ENCODE results near the gene WWOX.
"Not testable (repeated sequence)": the region's sequence is repeated elsewhere in the genome, so short reads cannot be mapped to it uniquely, and the experiment has no call there.

The WWOX gene

DNA sequence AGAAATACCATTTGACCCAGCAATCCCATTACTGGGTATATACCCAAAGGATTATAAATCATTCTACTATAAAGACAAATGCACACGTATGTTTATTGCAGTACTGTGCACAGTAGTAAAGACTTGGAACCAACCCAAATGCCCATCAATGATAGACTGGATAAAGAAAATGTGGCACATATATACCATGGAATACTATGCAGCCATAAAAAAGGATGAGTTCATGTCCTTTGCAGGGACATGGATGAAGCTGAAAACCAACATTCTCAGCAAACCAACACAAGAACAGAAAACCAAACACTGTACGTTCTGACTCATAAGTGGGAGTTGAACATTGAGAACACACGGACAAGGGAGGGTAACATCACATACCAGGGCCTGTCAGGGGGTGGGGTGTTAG, 1126.5 kb downstream of the WWOX start:
- not testable (repeated sequence) for H3K4me3 ChIP-seq (ENCODE audit: low read length); H3K36me3 ChIP-seq (ENCODE audit: control insufficient read depth, insufficient read depth, low read length); H3K9ac ChIP-seq (ENCODE audit: low read length); H3K27me3 ChIP-seq (ENCODE audit: control insufficient read depth, insufficient read depth, low read length); H3K4me1 ChIP-seq (ENCODE audit: control insufficient read depth, insufficient read depth, low read length); H3K9me3 ChIP-seq (ENCODE audit: control insufficient read depth, low read length)

DNA sequence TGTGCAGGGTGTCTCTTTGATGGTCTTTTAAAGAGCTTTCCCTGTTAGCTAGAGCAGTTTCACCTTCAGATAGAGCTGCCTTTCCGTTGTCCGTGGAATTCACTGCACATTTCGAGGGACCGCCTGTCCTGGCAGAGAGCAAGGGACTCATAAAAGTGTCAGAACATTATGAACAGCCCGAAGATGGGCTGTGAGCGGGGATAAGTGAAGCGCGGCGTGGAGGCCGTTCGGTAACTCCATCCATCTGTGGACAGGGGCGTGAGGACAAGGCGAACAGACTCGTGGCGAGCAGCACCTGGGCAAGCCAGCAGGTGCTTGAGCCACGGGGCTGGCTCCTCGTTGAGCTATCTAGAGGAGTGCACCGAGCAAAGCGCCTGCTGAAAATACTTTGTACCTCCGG, 1129.9 kb downstream of the WWOX start:
- H3K4me3 ChIP-seq (ENCODE audit: low read length), result no peak overlapping the region

DNA sequence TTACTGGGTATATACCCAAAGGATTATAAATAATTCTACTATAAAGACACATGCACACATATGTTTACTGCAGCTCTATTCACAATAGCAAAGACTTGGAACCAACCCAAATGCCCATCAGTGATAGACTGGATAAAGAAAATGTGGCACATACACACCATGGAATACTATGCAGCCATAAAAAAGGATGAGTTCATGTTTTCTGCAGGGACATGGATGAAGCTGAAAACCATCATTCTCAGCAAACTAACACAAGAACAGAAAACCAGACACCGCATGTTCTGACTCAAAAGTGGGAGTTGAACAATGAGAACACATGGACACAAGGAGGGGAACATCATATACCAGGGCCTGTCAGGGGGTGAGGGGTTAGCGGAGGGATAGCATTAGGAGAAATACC, 1146.2 kb downstream of the WWOX start:
- H3K27me3 ChIP-seq (ENCODE audit: control insufficient read depth, insufficient read depth, low read length); H3K9me3 ChIP-seq (ENCODE audit: control insufficient read depth, low read length); H3K36me3 ChIP-seq (ENCODE audit: control insufficient read depth, insufficient read depth, low read length); H3K9ac ChIP-seq (ENCODE audit: low read length); H3K4me1 ChIP-seq (ENCODE audit: control insufficient read depth, insufficient read depth, low read length); H3K4me3 ChIP-seq (ENCODE audit: low read length): not testable (repeated sequence)

More for the DNA sequence above, 1129.9 kb downstream of the WWOX start:
- H3K27me3 ChIP-seq (ENCODE audit: control insufficient read depth, insufficient read depth, low read length), result no peaks in the 10 kb centered on the region
- H3K9me3 ChIP-seq (ENCODE audit: control insufficient read depth, low read length), result no peaks in the 10 kb centered on the region
- H3K36me3 ChIP-seq (ENCODE audit: control insufficient read depth, insufficient read depth, low read length), result no peaks in the 10 kb centered on the region
- H3K9ac ChIP-seq (ENCODE audit: low read length), result no peak overlapping the region
- H3K4me1 ChIP-seq (ENCODE audit: control insufficient read depth, insufficient read depth, low read length), result no peaks in the 10 kb centered on the region

- H3K4me1 ChIP-seq (ENCODE audit: control insufficient read depth, insufficient read depth, low read length), result peaks cover 2% of the 10 kb centered on the region
- no peak overlapping the region for H3K4me3 ChIP-seq (ENCODE audit: low read length)
- H3K9me3 ChIP-seq (ENCODE audit: control insufficient read depth, low read length), result no peaks in the 10 kb centered on the region
- H3K9ac ChIP-seq (ENCODE audit: low read length), result no peak overlapping the region
- H3K27me3 ChIP-seq (ENCODE audit: control insufficient read depth, insufficient read depth, low read length), result no peaks in the 10 kb centered on the region
- H3K36me3 ChIP-seq (ENCODE audit: control insufficient read depth, insufficient read depth, low read length), result no peaks in the 10 kb centered on the region
These were observed 1147.9 kb downstream of the WWOX start for GRCh38 chr16:79247386-79247785.

DNA sequence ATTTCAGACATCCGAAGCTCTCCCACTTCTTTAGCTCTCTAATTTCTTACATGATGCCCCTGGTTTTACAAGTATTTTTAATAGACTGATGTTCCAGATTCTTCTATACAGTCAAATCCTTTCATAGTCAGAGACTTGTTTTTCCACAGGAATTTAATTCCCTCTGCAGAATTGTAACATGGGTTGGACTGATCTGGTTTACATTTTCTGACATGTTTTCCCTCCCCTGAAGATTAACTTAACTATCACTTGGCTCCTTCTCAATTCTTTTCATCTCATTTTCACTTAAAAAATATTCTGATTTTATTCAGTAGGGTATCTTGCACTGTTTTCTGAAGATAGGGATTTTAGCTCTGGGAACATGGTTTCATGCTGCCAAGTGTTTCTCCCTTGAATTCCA, 1148.9 kb downstream of the WWOX start:
- Histone ChIP-seq H3K36me3 (ENCODE audit: control insufficient read depth, insufficient read depth, low read length) (no peaks in the 10 kb centered on the region), H3K4me3 (ENCODE audit: low read length) (no peak overlapping the region)

DNA sequence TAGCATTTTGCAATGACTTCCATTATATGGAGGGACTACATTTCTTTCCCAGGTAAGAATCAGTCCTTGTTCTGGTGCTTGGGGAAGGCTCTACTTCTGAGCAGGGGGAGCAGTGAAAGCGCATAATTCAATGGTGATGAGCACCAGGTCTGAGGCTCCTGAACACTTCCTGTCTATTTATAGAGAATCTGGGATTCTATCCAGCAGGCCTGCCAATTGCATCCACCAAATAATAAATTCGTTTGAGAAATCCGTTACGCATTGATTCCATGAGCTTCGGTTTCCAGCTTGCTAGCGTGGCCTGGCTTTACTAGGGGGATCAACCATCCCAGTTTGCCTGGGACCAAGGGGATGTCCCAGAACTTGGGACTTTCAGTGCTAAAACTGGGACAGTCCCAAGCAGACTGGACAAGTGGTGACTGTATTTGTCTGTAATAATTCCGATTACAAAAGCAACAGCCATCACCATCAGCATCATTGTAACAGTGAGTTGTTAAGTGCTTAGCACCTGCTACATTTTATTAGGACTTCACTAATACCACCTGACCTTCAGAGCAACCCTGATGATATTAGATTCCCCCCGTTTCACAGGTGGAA, 1151.1 kb downstream of the WWOX start:
- Histone ChIP-seq H3K36me3 (ENCODE audit: control insufficient read depth, insufficient read depth, low read length) (no peaks in the 10 kb centered on the region), H3K4me1 (ENCODE audit: control insufficient read depth, insufficient read depth, low read length) (peaks cover 16% of the 10 kb centered on the region), H3K9ac (ENCODE audit: low read length) (no peak overlapping the region), H3K27me3 (ENCODE audit: control insufficient read depth, insufficient read depth, low read length) (no peaks in the 10 kb centered on the region), H3K9me3 (ENCODE audit: control insufficient read depth, low read length) (no peaks in the 10 kb centered on the region), H3K4me3 (ENCODE audit: low read length) (no peak overlapping the region)

More for the DNA sequence above, 1148.9 kb downstream of the WWOX start:
- Histone ChIP-seq H3K27me3 (ENCODE audit: control insufficient read depth, insufficient read depth, low read length) (no peaks in the 10 kb centered on the region), H3K4me1 (ENCODE audit: control insufficient read depth, insufficient read depth, low read length) (peaks cover 12% of the 10 kb centered on the region), H3K9ac (ENCODE audit: low read length) (no peak overlapping the region), H3K9me3 (ENCODE audit: control insufficient read depth, low read length) (no peaks in the 10 kb centered on the region)

GRCh38 chr16:79253100-79253631, 1153.7 kb downstream of the WWOX start:
- H3K27me3 ChIP-seq (ENCODE audit: control insufficient read depth, insufficient read depth, low read length), result no peaks in the 10 kb centered on the region
- no peak overlapping the region for H3K4me3 ChIP-seq (ENCODE audit: low read length)
- no peaks in the 10 kb centered on the region for H3K36me3 ChIP-seq (ENCODE audit: control insufficient read depth, insufficient read depth, low read length)
- no peaks in the 10 kb centered on the region for H3K9me3 ChIP-seq (ENCODE audit: control insufficient read depth, low read length)
- H3K9ac ChIP-seq (ENCODE audit: low read length), result no peak overlapping the region
- peaks cover 20% of the 10 kb centered on the region for H3K4me1 ChIP-seq (ENCODE audit: control insufficient read depth, insufficient read depth, low read length)

DNA sequence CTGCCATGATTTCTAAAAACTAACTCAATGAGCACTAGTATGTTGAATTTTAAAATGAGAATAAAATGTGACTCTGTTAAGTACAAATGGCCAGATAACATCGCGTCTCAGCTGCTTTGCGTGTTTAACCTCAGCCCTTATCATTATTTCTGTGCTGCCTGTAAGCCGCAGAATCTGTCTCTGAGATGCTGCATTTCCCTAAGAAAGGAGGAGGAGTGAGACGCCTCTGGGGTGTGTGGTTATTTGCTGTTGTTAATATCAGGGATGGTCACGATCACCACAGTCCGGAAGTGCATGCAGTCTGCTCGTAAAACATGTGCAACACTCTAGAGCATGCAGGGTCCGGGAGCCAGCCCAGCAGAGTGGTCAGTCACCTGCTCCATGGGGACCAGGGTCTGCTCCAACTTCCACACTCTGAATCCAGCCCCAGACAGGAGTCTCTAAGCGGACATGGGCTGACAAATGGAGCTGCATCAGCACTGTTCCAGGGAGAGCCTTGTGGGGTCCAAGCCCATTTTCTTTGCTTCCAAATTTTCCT, 1158.6 kb downstream of the WWOX start:
- Histone ChIP-seq H3K9me3 (ENCODE audit: control insufficient read depth, low read length) (no peaks in the 10 kb centered on the region), H3K9ac (ENCODE audit: low read length) (no peak overlapping the region), H3K4me3 (ENCODE audit: low read length) (no peak overlapping the region), H3K36me3 (ENCODE audit: control insufficient read depth, insufficient read depth, low read length) (no peaks in the 10 kb centered on the region), H3K27me3 (ENCODE audit: control insufficient read depth, insufficient read depth, low read length) (no peaks in the 10 kb centered on the region), H3K4me1 (ENCODE audit: control insufficient read depth, insufficient read depth, low read length) (peaks cover 15% of the 10 kb centered on the region)

DNA sequence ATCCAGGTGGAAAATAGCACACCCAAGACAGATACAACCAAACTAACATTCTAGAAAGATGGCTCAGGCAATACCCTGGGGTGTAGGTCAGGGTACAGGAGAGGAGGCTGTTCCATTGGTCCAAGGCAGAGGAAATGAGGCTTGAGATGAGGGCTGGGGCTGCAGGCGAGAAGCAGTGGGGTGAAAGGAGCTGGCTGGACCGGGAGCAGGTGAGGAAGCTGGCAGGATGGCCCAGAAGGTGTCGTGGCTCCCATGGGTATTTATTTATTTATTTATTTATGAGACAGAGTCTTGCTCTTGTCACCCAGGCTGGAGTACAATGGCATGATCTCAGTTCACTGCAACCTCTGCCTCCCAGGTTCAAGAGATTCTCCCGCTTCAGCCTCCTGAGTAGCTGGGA, 1161.4 kb downstream of the WWOX start:
- H3K27me3 ChIP-seq (ENCODE audit: control insufficient read depth, insufficient read depth, low read length); H3K36me3 ChIP-seq (ENCODE audit: control insufficient read depth, insufficient read depth, low read length); H3K4me3 ChIP-seq (ENCODE audit: low read length); H3K9me3 ChIP-seq (ENCODE audit: control insufficient read depth, low read length); H3K9ac ChIP-seq (ENCODE audit: low read length): not testable (repeated sequence)
- peaks cover 18% of the 10 kb centered on the region for H3K4me1 ChIP-seq (ENCODE audit: control insufficient read depth, insufficient read depth, low read length)

DNA sequence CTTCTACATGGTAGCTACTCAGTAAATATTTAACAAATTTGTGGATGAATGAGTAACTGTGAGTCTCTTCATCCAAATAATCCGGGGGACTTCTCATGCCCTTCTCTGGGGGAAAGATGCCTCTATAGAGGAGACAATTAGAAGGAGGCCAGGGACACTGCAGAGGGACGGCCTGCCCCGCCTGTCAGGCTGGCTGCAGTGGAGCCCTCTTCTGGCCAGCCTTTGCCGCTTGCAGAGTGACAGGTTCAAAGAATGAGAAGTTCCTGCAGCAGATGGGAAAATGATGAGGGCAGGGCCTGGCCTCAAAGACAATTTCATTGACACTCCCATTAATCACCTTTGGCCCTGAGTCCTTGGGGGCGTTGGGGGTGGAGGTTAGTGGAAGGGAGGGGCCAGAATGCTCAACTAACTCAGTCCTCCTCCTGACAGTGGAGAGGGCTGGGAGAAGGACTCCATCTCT, 1162.1 kb downstream of the WWOX start:
- Histone ChIP-seq H3K9me3 (ENCODE audit: control insufficient read depth, low read length) (no peaks in the 10 kb centered on the region), H3K9ac (ENCODE audit: low read length) (no peak overlapping the region), H3K4me3 (ENCODE audit: low read length) (no peak overlapping the region), H3K36me3 (ENCODE audit: control insufficient read depth, insufficient read depth, low read length) (no peaks in the 10 kb centered on the region), H3K4me1 (ENCODE audit: control insufficient read depth, insufficient read depth, low read length) (peaks cover 18% of the 10 kb centered on the region), H3K27me3 (ENCODE audit: control insufficient read depth, insufficient read depth, low read length) (no peaks in the 10 kb centered on the region)

- Histone ChIP-seq H3K9ac (ENCODE audit: low read length) (no peak overlapping the region), H3K27me3 (ENCODE audit: control insufficient read depth, insufficient read depth, low read length) (no peaks in the 10 kb centered on the region), H3K4me3 (ENCODE audit: low read length) (no peak overlapping the region), H3K4me1 (ENCODE audit: control insufficient read depth, insufficient read depth, low read length) (peaks cover 18% of the 10 kb centered on the region), H3K9me3 (ENCODE audit: control insufficient read depth, low read length) (no peaks in the 10 kb centered on the region), H3K36me3 (ENCODE audit: control insufficient read depth, insufficient read depth, low read length) (no peaks in the 10 kb centered on the region)
These were observed 1162.6 kb downstream of the WWOX start for GRCh38 chr16:79261944-79262552.

Data from mucosa of stomach (tissue), 1 donor.